Prostate gland (tissue), 2 donors: ENCODE results near the gene GFPT2.

Source experiments
- POLR2A ChIP-seq: fragments of 450-650 bp; IDR thresholded peaks from one replicate; pipeline ENCODE4 v1.6.1; 2016; ENCODE audit warnings: antibody characterized with exemption, mild to moderate bottlenecking
- TF ChIP-seq, protein P1 (sequence below), 4 experiments: fragments of 200-600 bp in 2 of 4; fragments of 450-650 bp in 2 of 4; sonication (generic) in 2 of 4; IDR thresholded peaks; 1 replicate in 3 of 4; 2 replicates in 1 of 4; pipeline ENCODE4 v1.5.1; 2016 to 2019; ENCODE audit warnings: antibody characterized with exemption in 4 of 4, mild to moderate bottlenecking in 2 of 4, moderate library complexity in 2 of 4

DNA sequence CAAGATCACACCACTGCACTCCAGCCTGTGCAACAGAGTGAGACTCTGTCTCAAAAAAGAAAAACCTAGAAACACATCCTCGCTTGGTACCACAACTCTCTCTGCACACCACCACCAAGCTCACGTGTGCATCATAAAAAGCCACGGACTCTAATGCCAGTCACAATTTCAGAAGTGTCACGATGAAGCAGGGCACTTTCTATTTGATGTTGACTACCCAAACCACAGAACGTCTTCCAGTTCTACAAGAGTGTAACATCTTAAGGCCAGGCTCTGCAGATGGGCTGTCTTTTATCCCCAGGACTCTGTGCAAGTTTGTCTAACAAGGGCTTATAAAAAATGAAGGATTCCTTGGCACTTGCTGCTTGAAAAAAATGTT lies 22.9 kb downstream of the GFPT2 start:
- TF ChIP-seq, protein P1, sequence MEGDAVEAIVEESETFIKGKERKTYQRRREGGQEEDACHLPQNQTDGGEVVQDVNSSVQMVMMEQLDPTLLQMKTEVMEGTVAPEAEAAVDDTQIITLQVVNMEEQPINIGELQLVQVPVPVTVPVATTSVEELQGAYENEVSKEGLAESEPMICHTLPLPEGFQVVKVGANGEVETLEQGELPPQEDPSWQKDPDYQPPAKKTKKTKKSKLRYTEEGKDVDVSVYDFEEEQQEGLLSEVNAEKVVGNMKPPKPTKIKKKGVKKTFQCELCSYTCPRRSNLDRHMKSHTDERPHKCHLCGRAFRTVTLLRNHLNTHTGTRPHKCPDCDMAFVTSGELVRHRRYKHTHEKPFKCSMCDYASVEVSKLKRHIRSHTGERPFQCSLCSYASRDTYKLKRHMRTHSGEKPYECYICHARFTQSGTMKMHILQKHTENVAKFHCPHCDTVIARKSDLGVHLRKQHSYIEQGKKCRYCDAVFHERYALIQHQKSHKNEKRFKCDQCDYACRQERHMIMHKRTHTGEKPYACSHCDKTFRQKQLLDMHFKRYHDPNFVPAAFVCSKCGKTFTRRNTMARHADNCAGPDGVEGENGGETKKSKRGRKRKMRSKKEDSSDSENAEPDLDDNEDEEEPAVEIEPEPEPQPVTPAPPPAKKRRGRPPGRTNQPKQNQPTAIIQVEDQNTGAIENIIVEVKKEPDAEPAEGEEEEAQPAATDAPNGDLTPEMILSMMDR (IDR thresholded peaks at IDR 0.05), result no peak
- TF ChIP-seq POLR2A, result no peak
